CD4-positive, alpha-beta T cell treated with Interleukin-15 for 1 hour (primary cell): ENCODE results near the gene LY6G5B.

Source experiments
- DNase-seq: peaks from one replicate; pipeline ENCODE4 v3.0.0-alpha.2; 2020

Gene LY6G5B

GRCh38 chr6:31663961-31664789 lies 5.6 kb upstream of the LY6G5B start:
- DNase-seq = no peak

- DNase-seq = peak; percentile 93
Observed at GRCh38 chr6:31664790-31665500, 4.8 kb upstream of the LY6G5B start, which contains the start of gene GPANK1. Gene GPANK1, minus strand, starts transcription at chr6:31664997. Its CDS starts 519 bp downstream, at chr6:31664478.

- DNase-seq = peak; percentile 98
Observed at GRCh38 chr6:31665501-31666336, 4.1 kb upstream of the LY6G5B start, which contains the start of gene CSNK2B. Gene CSNK2B, plus strand, starts transcription at chr6:31666080. Its CDS starts 752 bp downstream, at chr6:31666832.

GRCh38 chr6:31666337-31666965 lies 3.3 kb upstream of the LY6G5B start:
- DNase-seq = no peak

- DNase-seq = no peak
Observed at GRCh38 chr6:31676322-31676903, 6.6 kb downstream of the LY6G5B start.

- no peak for DNase-seq
Observed at GRCh38 chr6:31676904-31677303, 7.1 kb downstream of the LY6G5B start.

- no peak for DNase-seq
Observed at GRCh38 chr6:31677955-31678354, 8.2 kb downstream of the LY6G5B start.

- peak; percentile 78 for DNase-seq
Observed at GRCh38 chr6:31680226-31681134, 10.7 kb downstream of the LY6G5B start, which contains the start of gene LY6G5C. Gene LY6G5C, minus strand, starts transcription at chr6:31681067. Its CDS starts 694 bp downstream, at chr6:31680373.

- DNase-seq = peak; percentile 30
Observed at GRCh38 chr6:31681135-31681671, 11.4 kb downstream of the LY6G5B start.

GRCh38 chr6:31683591-31683990 lies 13.8 kb downstream of the LY6G5B start:
- no peak for DNase-seq

GRCh38 chr6:31686483-31686882 lies 16.7 kb downstream of the LY6G5B start:
- no peak for DNase-seq

- DNase-seq = no peak
Observed at GRCh38 chr6:31687321-31687720, 17.5 kb downstream of the LY6G5B start.

- no peak for DNase-seq
Observed at GRCh38 chr6:31687860-31688693, 18.3 kb downstream of the LY6G5B start.

- DNase-seq = no peak
Observed at GRCh38 chr6:31689249-31690110, 19.7 kb downstream of the LY6G5B start.

- DNase-seq = no peak
Observed at GRCh38 chr6:31690231-31691077, 20.7 kb downstream of the LY6G5B start.

GRCh38 chr6:31691078-31691463 lies 21.3 kb downstream of the LY6G5B start:
- DNase-seq = no peak

- no peak for DNase-seq
Observed at GRCh38 chr6:31691564-31692108, 21.9 kb downstream of the LY6G5B start.
